Fibroblast of mammary gland (primary cell): ENCODE data around the gene RAB31.

Experiments used
- DNase-seq: peaks from one replicate; pipeline ENCODE4 v3.0.0-alpha.2; 2010; ENCODE audit warnings: low read depth
- H3K4me3 ChIP-seq: 2 replicates; pipeline ENCODE4 v1.5.1; 2011; ENCODE audit warnings: low read depth, mild to moderate bottlenecking, low read length, moderate library complexity; ENCODE audit not compliant: control insufficient read depth
- TF ChIP-seq, protein P1 (sequence below): conservative IDR thresholded peaks from 2 replicates; pipeline ENCODE4 v1.5.1; 2011; ENCODE audit warnings: low read depth, low read length, inconsistent platforms; ENCODE audit not compliant: control insufficient read depth, insufficient read depth

The RAB31 gene

DNA sequence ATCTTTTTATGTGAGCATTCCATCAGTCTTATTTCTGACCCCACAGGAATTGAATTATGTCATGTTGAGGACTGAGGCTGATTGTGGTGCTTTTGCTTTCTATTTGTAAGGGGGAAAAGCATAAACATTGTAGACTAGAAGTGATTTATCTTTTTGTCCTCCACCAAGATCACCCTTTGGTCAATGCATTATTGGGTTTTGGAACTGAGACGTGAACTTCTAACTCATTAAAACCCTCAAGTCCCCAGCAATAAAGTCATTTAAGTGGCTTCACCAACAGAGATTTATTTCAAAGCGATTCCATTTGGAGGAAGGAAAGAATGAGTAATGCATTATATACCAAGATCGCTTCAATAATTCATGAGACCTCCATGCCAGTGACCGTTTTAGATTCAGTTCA, 102.2 kb downstream of the RAB31 start:
- TF ChIP-seq, protein P1, sequence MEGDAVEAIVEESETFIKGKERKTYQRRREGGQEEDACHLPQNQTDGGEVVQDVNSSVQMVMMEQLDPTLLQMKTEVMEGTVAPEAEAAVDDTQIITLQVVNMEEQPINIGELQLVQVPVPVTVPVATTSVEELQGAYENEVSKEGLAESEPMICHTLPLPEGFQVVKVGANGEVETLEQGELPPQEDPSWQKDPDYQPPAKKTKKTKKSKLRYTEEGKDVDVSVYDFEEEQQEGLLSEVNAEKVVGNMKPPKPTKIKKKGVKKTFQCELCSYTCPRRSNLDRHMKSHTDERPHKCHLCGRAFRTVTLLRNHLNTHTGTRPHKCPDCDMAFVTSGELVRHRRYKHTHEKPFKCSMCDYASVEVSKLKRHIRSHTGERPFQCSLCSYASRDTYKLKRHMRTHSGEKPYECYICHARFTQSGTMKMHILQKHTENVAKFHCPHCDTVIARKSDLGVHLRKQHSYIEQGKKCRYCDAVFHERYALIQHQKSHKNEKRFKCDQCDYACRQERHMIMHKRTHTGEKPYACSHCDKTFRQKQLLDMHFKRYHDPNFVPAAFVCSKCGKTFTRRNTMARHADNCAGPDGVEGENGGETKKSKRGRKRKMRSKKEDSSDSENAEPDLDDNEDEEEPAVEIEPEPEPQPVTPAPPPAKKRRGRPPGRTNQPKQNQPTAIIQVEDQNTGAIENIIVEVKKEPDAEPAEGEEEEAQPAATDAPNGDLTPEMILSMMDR: no peak
- DNase-seq: no peak
- no peak overlapping the region for H3K4me3 ChIP-seq

DNA sequence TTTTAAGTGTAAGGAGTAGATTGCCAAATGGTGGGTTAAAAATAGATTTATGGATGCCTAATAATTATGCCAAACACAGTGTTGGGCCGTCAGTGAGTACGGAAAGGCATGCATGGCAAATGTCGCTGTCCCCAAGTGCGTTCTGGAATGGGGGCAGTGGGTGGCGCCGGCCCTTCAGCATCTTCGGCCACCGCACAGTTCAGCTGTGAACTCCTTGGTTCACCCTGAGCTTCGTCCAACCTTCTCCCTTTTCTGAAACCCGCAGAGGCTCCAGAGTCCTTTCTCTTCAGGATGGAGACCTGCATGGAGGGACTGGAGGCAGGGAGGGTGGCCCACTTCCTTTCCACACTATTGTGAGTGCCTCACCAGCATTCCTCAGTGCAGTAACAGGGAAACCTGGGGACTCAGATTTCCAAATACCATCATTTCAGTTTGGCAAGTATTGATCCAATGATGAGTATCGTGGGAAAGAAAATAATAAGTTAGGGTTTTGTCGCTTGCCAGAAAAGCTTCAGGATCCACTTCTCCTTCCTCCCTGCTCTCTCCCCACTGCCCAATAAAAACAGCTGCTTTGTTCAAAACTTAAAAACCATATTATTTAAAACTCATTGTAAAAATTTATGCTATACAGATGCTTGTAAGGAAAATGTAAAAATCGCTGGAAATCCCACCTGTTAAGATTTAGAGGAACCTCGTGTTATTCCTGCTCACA, 103.0 kb downstream of the RAB31 start:
- no peak overlapping the region for H3K4me3 ChIP-seq
- TF ChIP-seq, protein P1: no peak
- no peak for DNase-seq

DNA sequence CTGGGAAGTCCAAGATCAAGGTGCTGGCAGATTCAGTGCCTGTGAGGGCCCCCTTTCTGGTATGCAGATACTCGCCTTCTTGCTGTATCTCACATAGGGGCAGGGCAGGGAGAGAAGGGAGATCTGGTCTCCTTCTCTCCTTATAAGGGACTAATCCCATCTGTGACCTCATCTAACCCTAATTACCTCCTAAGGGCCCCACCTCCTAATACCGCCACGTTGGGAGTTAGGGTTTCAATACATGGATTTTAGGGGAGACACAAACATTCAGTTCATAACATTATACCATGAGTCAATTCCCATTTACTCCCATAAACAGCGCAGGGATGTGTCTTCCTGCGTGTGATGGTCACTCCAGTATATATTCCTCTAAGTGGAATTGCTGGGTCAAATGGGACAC, 103.9 kb downstream of the RAB31 start:
- TF ChIP-seq, protein P1: no peak
- DNase-seq: no peak
- H3K4me3 ChIP-seq: no peak overlapping the region

DNA sequence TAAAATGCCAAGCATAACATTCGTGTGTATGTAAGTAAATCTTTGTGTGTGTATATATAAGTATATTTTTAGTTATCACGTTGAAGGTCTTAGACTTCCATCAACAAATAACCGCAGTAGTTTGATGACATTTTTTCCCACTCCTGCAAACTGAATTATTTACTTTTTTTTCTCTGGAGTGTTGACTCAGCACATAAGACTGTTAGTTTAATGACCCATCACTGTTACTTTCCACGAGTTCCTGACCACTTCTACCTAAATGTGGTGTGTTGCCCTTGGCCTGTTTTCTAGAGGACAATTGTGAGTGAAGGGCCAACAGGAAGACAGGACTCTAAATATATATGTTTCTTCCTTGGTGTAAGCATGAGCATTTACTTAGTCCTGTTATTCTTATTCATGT, 106.3 kb downstream of the RAB31 start:
- TF ChIP-seq, protein P1: no peak
- DNase-seq: peak; percentile 74
- H3K4me3 ChIP-seq: no peak overlapping the region

DNA sequence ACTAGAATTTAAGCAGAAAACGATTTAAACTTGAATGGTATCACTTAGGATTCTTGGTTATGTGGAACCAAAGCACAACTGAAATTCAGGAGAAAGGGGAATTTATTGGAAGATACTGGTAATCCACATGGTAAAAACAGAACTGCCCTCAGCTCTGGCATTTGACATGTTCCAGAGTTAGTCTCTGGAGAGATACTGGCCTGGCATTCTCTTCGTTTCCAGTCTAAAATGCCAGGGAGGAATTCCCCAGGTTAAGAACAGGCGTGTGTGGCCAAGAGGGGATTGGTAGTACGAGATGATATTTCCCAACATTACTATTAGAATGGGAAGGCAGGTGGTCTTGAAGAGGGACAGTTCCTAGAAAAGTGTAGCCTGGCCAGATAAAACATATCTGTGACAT, 109.2 kb downstream of the RAB31 start:
- H3K4me3 ChIP-seq: no peak overlapping the region
- TF ChIP-seq, protein P1: no peak
- DNase-seq: no peak

DNA sequence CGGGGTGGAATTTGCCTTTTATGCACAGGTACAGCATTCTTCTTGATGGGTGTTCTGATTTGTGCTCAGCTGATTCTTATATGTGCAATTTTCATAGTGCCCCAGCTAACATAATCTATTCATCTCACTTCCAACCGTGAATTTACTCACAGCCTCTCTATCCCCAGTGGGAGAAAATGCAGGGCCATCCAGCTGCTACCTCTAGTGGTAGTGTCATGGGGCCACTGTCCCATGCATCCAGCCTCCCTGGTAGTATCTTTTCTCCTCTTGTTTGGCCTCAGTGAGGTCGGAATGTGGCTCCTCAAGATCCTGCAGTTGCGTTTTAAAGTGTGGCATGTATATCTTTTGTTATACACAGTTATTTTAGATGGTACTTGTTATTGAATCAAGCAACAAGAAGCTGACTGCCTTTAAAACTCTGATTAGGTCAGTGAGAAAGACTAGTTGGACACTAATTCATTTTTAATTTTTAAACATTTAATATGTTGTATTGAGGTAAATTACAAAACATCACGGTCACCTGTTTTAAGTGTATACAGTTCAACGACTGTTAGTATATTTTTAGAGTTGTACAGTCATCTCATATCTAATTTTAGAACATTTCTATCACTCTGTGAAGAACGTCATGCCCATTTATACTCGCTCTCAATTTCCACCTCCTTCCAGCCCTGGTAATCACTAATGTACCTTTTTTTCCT, 109.8 kb downstream of the RAB31 start:
- TF ChIP-seq, protein P1: no peak
- no peak overlapping the region for H3K4me3 ChIP-seq
- DNase-seq: no peak
